Heart left ventricle (tissue), 13 donors: ENCODE results near the gene PLCXD1.

ENCODE experiments used
- POLR2A ChIP-seq, 2 donors: fragments of 450-650 bp; IDR thresholded peaks; one replicate each; pipeline ENCODE4 v1.6.1; 2017; ENCODE audit warnings: antibody characterized with exemption in 2 of 2, mild to moderate bottlenecking in 2 of 2, moderate library complexity in 2 of 2
- TF ChIP-seq, protein P1 (sequence below), 12 donors: fragments of 200-600 bp; sonication (generic) in 4 of 12; IDR thresholded peaks; one replicate each; pipeline versions ENCODE4 v1.5.0 to v1.8.0; 2018 to 2022; ENCODE audit warnings: antibody characterized with exemption in 12 of 12, mild to moderate bottlenecking in 5 of 12
- donor health status: ischemic (EF 13 %, LVEDD 7.1; RV severe dilation, severe dysfunction).
- donor health status: DM: no; HTN: yes; CAD: no.
- donor health status: DM: no; HTN: no; CAD: no.
- donor health status: ischemic (EF 25% LVEDD 6.9; RV normal size, moderate dysfunction).
- donor health status: ischemic (EF 25% LVEDD 5.7; RV mildly dilated, moderate dysfunction).
- donor health status: ischemic (EF 35%, LVEDD 5.7; RV mildly dilated, moderate dysfunction).
- donor health status: nonischemic (EF 11% LVEDD 7.7; RV severe dilation, severe dysfunction).
- donor health status: DM: yes; HTN: yes; CAD: no.
- donor health status: PGD.
- donor health status: ischemic (EF 29% LVEDD 5.4; RV normal size, mild dysfunction).
- donor health status: nonischemic (EF 23%, LVEDD 6.1; RV moderate dilation, normal function).

DNA sequence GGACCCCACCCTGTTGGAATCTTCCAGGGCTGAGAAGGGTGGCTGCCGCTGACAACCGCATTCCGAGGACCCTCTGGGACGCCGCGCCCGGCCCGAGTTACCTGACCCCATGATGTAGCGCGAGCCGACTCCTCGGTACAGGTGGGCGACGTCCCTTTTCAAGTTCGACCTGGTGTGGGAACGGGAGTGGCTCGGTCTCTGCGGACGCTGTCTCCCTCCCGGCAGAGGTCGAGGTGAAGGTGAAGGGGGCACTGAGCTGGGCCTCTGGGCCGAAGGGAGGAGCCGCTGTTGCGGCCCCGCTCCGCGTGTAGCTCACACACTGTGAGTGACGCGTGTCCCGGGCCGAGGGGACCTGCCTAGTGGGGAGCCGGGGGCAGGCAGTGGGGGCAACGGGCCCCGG is 32.9 kb downstream of the PLCXD1 start:
- TF ChIP-seq, protein P1, sequence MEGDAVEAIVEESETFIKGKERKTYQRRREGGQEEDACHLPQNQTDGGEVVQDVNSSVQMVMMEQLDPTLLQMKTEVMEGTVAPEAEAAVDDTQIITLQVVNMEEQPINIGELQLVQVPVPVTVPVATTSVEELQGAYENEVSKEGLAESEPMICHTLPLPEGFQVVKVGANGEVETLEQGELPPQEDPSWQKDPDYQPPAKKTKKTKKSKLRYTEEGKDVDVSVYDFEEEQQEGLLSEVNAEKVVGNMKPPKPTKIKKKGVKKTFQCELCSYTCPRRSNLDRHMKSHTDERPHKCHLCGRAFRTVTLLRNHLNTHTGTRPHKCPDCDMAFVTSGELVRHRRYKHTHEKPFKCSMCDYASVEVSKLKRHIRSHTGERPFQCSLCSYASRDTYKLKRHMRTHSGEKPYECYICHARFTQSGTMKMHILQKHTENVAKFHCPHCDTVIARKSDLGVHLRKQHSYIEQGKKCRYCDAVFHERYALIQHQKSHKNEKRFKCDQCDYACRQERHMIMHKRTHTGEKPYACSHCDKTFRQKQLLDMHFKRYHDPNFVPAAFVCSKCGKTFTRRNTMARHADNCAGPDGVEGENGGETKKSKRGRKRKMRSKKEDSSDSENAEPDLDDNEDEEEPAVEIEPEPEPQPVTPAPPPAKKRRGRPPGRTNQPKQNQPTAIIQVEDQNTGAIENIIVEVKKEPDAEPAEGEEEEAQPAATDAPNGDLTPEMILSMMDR (IDR thresholded peaks at IDR 0.05) = no peak
- TF ChIP-seq POLR2A (IDR thresholded peaks at IDR 0.05) = no peak
